ENCODE results near the gene SH3PXD2B. TPM values are rescaled to one million over a fixed set of nuclear protein-coding genes. Genes with fewer than 3 reads are reported as not detected.

Gene SH3PXD2B
- total and polyA plus RNA-seq, 2 of the 4 experiments (the other 2 are of a cell fraction) = 8.2 to 14.4 TPM

DNA sequence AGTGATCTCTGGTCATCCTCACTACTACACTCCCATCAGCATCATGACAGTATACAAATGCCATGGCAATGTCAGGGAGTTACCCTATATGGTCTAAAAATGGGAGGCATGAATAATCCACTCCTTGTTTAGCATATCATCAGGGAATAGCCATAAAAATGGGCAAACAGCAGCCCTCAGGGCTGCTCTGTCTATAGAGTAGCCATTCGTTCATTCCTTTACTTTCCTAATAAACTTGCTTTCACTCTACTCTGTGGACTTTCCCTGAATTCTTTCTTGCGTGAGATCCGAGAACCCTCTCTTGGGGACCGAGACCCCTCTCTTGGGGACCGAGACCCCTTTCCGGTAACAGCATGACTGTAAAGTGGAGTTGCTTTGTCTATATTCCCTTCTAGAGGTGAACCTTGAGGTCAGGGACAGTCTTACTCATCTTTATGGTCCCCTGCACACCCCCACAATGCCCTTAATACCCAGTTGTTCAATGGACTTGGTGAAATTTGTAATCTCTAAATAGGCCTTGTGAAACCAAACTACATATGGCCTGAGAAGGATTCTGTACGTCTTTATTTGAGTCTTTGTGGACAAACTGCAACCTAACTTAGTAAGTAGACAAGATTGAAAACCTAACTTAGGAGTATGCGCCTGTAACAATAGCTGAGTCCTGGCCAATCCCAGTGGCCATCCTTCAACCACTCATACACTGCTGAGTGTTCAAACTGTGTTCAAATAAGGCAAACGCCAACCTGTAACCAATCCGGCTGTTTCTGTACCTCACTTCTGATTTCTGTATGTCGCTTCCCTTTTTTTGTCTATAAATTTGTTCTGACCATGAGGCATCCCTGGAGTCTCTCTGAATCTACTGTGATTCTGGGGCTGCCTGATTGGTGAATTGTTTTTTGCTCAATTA lies 138.5 kb downstream of the SH3PXD2B start:
- no peak overlapping the region for H3K4me2 ChIP-seq (ENCODE audit: low read depth, low read length)
- H3K4me1 ChIP-seq (ENCODE audit: control insufficient read depth, insufficient read depth, low read length) = no peaks in the 10 kb centered on the region
- intact Hi-C loops (cut with micrococcal nuclease) = no loop called here
- no TSS peak for BruUV-seq (replicated peaks)
- H3K4me3 ChIP-seq (ENCODE audit: insufficient read depth, low read depth, low read length) = no peak overlapping the region
- ChIA-PET POLR2A (ENCODE audit: unreplicated experiment) (no interaction called here), CTCF (no interaction called here)
- H3K27me3 ChIP-seq (ENCODE audit: control insufficient read depth, insufficient read depth, low read length) = no peaks in the 10 kb centered on the region
- TF ChIP-seq USF2 (IDR thresholded peaks at IDR 0.05; ENCODE audit: low read depth, low read length) (no peak), FOS (IDR thresholded peaks at IDR 0.05; ENCODE audit: low read depth, low read length) (no peak), MAZ (IDR thresholded peaks at IDR 0.05; ENCODE audit: borderline replicate concordance, low read depth, low read length) (no peak)
- no peak overlapping the region for H2AK9ac ChIP-seq (replicated peaks; ENCODE audit: low read depth, low read length, poor library complexity)
- no peak overlapping the region for H2AFZ ChIP-seq (replicated peaks; ENCODE audit: low read length, poor library complexity)
- in situ Hi-C loops (cut with MboI; ENCODE audit: low sequenced_read_pairs) = no loop called here
- H3K9ac ChIP-seq (ENCODE audit: low read depth, low read length) = no peak overlapping the region
- no peak overlapping the region for H2AK5ac ChIP-seq (ENCODE audit: low read depth, low read length)
- no peaks in the 10 kb centered on the region for H4K20me1 ChIP-seq (ENCODE audit: insufficient read depth, low read length)
- no peak overlapping the region for H3K56ac ChIP-seq (ENCODE audit: extremely low read depth, insufficient read depth, low read length)
- H2BK120ac ChIP-seq (ENCODE audit: low read depth, low read length) = no peak overlapping the region
- no peak overlapping the region for H2BK15ac ChIP-seq (ENCODE audit: low read depth, low read length)
- no peak overlapping the region for H4K8ac ChIP-seq (ENCODE audit: low read depth in 2 of 2, low read length in 2 of 2)
- H3K36me3 ChIP-seq (ENCODE audit: control insufficient read depth, insufficient read depth, low read length) = no peaks in the 10 kb centered on the region
- H3K23ac ChIP-seq (ENCODE audit: low read depth, low read length) = no peak overlapping the region
- no peak overlapping the region for H2BK20ac ChIP-seq (ENCODE audit: low read depth, low read length)
- no peaks in the 10 kb centered on the region for H3K79me1 ChIP-seq (ENCODE audit: low read depth in 1 of 2, low read length in 2 of 2)
- no peak overlapping the region for H3K14ac ChIP-seq (replicated peaks; ENCODE audit: low read depth, low read length)
- ATAC-seq (ENCODE audit: low read depth) = peak; percentile 21
- no peak overlapping the region for H2BK5ac ChIP-seq (ENCODE audit: low read depth, low read length, poor library complexity, severe bottlenecking)
- H4K91ac ChIP-seq (ENCODE audit: insufficient read depth, low read depth, low read length) = no peak overlapping the region
- no peaks in the 10 kb centered on the region for H3K9me3 ChIP-seq (ENCODE audit: control insufficient read depth, insufficient read depth, low read length)
- no peak overlapping the region for H3K4ac ChIP-seq (ENCODE audit: low read depth, low read length)
- dilution Hi-C loops (cut with HindIII; ENCODE audit: low sequenced_read_pairs, unreplicated experiment) = no loop called here
- H3K18ac ChIP-seq (ENCODE audit: low read depth, low read length) = no peak overlapping the region
- WGBS, 2 experiments (ENCODE audit: extremely low coverage in 2 of 2, insufficient read length in 1 of 2) = no CpG with 5 or more reads among the region's 11 CpGs
- no peaks in the 10 kb centered on the region for H3K9me1 ChIP-seq (ENCODE audit: insufficient read depth, low read length)
- no peak overlapping the region for H4K5ac ChIP-seq (ENCODE audit: low read depth, low read length)
- H3K27ac ChIP-seq (ENCODE audit: insufficient read depth, low read length) = no peak overlapping the region
- no peak for DNase-seq

Data from IMR-90 (cell line).